Body of pancreas (tissue), 4 donors: ENCODE results near the gene SH3GL1. TPM values are rescaled to one million over a fixed set of nuclear protein-coding genes. Genes with fewer than 3 reads are reported as not detected.
A peak's percentile ranks its signal among the peaks of the same experiment; 100 is the strongest.

Source experiments
- ATAC-seq: fragments of 150-250 bp; one replicate; pipeline ENCODE4 v1.9.1; 2016
- DNase-seq, 4 donors: peaks; one replicate each; pipeline ENCODE4 v3.0.0-alpha.2; 2019
- H3K27ac ChIP-seq, 4 donors: fragments of 200-600 bp; sonication (generic); 1 replicate in 3 of 4; 2 replicates in 1 of 4; pipeline versions ENCODE4 v1.5.1 to v1.6.1; 2016 to 2019; ENCODE audit warnings: mild to moderate bottlenecking in 1 of 4, mixed read lengths in 1 of 4, moderate library complexity in 1 of 4
- H3K27me3 ChIP-seq, 2 donors: fragments of 200-600 bp; sonication (generic); one replicate each; pipeline ENCODE4 v1.6.0; 2016; ENCODE audit warnings: mild to moderate bottlenecking in 1 of 2
- H3K36me3 ChIP-seq, 2 donors: fragments of 200-600 bp; sonication (generic); replicated peaks in 1 of 2; 2 replicates each; pipeline ENCODE4 v1.5.1; 2016; ENCODE audit warnings: low read depth in 2 of 2; ENCODE audit not compliant: insufficient read depth in 1 of 2
- H3K4me1 ChIP-seq: fragments of 200-600 bp; sonication (generic); one replicate; pipeline ENCODE4 v1.6.0; 2016
- H3K4me3 ChIP-seq, 2 donors: fragments of 200-600 bp; sonication (generic); 1 replicate in 1 of 2; 2 replicates in 1 of 2; pipeline ENCODE4 v1.5.1; 2016 to 2019
- H3K9me3 ChIP-seq, 3 donors: fragments of 200-600 bp; sonication (generic); 1 replicate in 2 of 3; 2 replicates in 1 of 3; pipeline ENCODE4 v1.5.1; 2016
- CTCF ChIP-seq, 7 experiments: fragments of 450-650 bp in 4 of 7; fragments of 200-600 bp in 3 of 7; sonication (generic) in 3 of 7; IDR thresholded peaks; one replicate each; pipeline ENCODE4 v1.5.1; 2016 to 2019; ENCODE audit warnings: antibody characterized with exemption in 7 of 7
- POLR2A ChIP-seq, 3 donors: fragments of 450-650 bp; IDR thresholded peaks; one replicate each; pipeline ENCODE4 v1.6.1; 2016; ENCODE audit warnings: antibody characterized with exemption in 3 of 3, mild to moderate bottlenecking in 2 of 3
- WGBS, 2 donors: methylation state at CpG; one replicate each; pipeline ENCODE4 v1.1.5; 2017; 5-methylcytosine and 5-hydroxymethylcytosine counted together
- intact Hi-C: fragments of 100-400 bp; cut with DNase I; formaldehyde crosslinking; loops from one replicate; pipeline ENCODE4 v1.15.1; 2023
- total RNA-seq, 2 donors: library from RNA; depleted of rRNA; stranded (reverse); fragments of >200 nt; gene quantifications; one replicate each; pipeline ENCODE4 v1.1.0, GENCODE V29; 2016

SH3GL1 gene
- total RNA-seq, 2 donors from 2014 or later, result 20.4 to 22.6 TPM

- no peaks in the 10 kb centered on the region for H3K27me3 ChIP-seq
- DNase-seq (no peak), ATAC-seq (no peak)
- 83 to 87% methylated on average over 16 of the region's 16 CpGs for WGBS, 2 donors
- no peak overlapping the region for H3K27ac ChIP-seq
- TF ChIP-seq CTCF (IDR thresholded peaks at IDR 0.05), result no peak
- no peak for TF ChIP-seq POLR2A (IDR thresholded peaks at IDR 0.05)
- intact Hi-C loops, result no loop called here
- no peaks in the 10 kb centered on the region for H3K9me3 ChIP-seq
- no peaks in the 10 kb centered on the region for H3K4me1 ChIP-seq
- no peaks in the 10 kb centered on the region for H3K36me3 ChIP-seq
- no peak overlapping the region for H3K4me3 ChIP-seq
Measured at GRCh38 chr19:4423416-4424126, 23.2 kb upstream of the SH3GL1 start.

GRCh38 chr19:4416268-4416667 lies 15.9 kb upstream of the SH3GL1 start:
- Histone ChIP-seq H3K4me3 (no peak overlapping the region), H3K27me3 (no peaks in the 10 kb centered on the region), H3K36me3 (no peaks in the 10 kb centered on the region), H3K4me1 (peaks cover 12% of the 10 kb centered on the region), H3K27ac (no peak overlapping the region), H3K9me3 (no peaks in the 10 kb centered on the region)
- no peak for TF ChIP-seq POLR2A (IDR thresholded peaks at IDR 0.05)
- TF ChIP-seq CTCF (IDR thresholded peaks at IDR 0.05), result no peak
- intact Hi-C loops, result no loop called here
- no peak for ATAC-seq
- no peak for DNase-seq
- 89 to 93% methylated on average over 9 of the region's 9 CpGs for WGBS, 2 donors

- no peak for ATAC-seq
Measured at GRCh38 chr19:4415352-4415751, 15.0 kb upstream of the SH3GL1 start.

GRCh38 chr19:4414800-4415321 lies 14.5 kb upstream of the SH3GL1 start:
- peak; percentile 27 for ATAC-seq

More at GRCh38 chr19:4415352-4415751, 15.0 kb upstream of the SH3GL1 start:
- Histone ChIP-seq H3K4me1 (peaks cover 12% of the 10 kb centered on the region), H3K27ac (no peak overlapping the region), H3K9me3 (no peaks in the 10 kb centered on the region), H3K4me3 (no peak overlapping the region), H3K36me3 (no peaks in the 10 kb centered on the region), H3K27me3 (no peaks in the 10 kb centered on the region)
- whole genome bisulfite sequencing, 2 donors, result 63 to 88% methylated on average over 9 of the region's 10 CpGs
- intact Hi-C loops, result no loop called here
- TF ChIP-seq CTCF (IDR thresholded peaks at IDR 0.05) (no peak), POLR2A (IDR thresholded peaks at IDR 0.05) (no peak)
- no peak for DNase-seq

More at GRCh38 chr19:4414800-4415321, 14.5 kb upstream of the SH3GL1 start:
- Histone ChIP-seq H3K27ac (no peak overlapping the region), H3K36me3 (no peaks in the 10 kb centered on the region), H3K27me3 (no peaks in the 10 kb centered on the region), H3K4me1 (peaks cover 12% of the 10 kb centered on the region), H3K4me3 (no peak overlapping the region), H3K9me3 (no peaks in the 10 kb centered on the region)
- TF ChIP-seq POLR2A (IDR thresholded peaks at IDR 0.05) (no peak), CTCF (IDR thresholded peaks at IDR 0.05) (no peak)
- 30 to 45% methylated on average over 9 of the region's 9 CpGs for WGBS, 2 donors
- intact Hi-C loops, result no loop called here
- DNase-seq, result no peak
